Measurements from ENCODE around the gene TNFRSF19. TPM values are rescaled to one million over a fixed set of nuclear protein-coding genes. Genes with fewer than 3 reads are reported as not detected.

The TNFRSF19 gene
- total and polyA plus RNA-seq, 2 of the 13 experiments (the other 11 are each of a cell fraction or from before 2014, with no cell fraction given): 75.3 to 77.7 TPM

GRCh38 chr13:23629566-23630272 is 59.5 kb downstream of the TNFRSF19 start (continued):
- TF ChIP-seq ZNF639 (CRISPR knock-in tag; conservative IDR thresholded peaks at IDR 0.05): no peak
- TF ChIP-seq ZNF672 (CRISPR knock-in tag; IDR thresholded peaks at IDR 0.05): no peak
- TF ChIP-seq ZBTB42 (CRISPR knock-in tag; IDR thresholded peaks at IDR 0.05): no peak
- TF ChIP-seq HES4 (CRISPR knock-in tag; IDR thresholded peaks at IDR 0.05; ENCODE audit: borderline replicate concordance): no peak
- no peak for TF ChIP-seq SP140L (CRISPR knock-in tag; IDR thresholded peaks at IDR 0.05; ENCODE audit: borderline replicate concordance)
- TF ChIP-seq ZNF326 (CRISPR knock-in tag; IDR thresholded peaks at IDR 0.05; ENCODE audit: borderline replicate concordance): no peak
- TF ChIP-seq ZKSCAN8 (CRISPR knock-in tag; IDR thresholded peaks at IDR 0.05; ENCODE audit: borderline replicate concordance): no peak
- no peak for TF ChIP-seq XBP1 (CRISPR knock-in tag; IDR thresholded peaks at IDR 0.05)
- TF ChIP-seq SMYD3 (CRISPR knock-in tag; IDR thresholded peaks at IDR 0.05): no peak
- TF ChIP-seq PLSCR1 (CRISPR knock-in tag; IDR thresholded peaks at IDR 0.05; ENCODE audit: borderline replicate concordance): no peak
- TF ChIP-seq CCDC6 (CRISPR knock-in tag; IDR thresholded peaks at IDR 0.05): no peak
- TF ChIP-seq TCF7L2 (IDR thresholded peaks at IDR 0.05; ENCODE audit: low read depth, low read length): peak; percentile 73
- TF ChIP-seq HIVEP1 (CRISPR knock-in tag; IDR thresholded peaks at IDR 0.05): 0 out of 2 replicates have a peak, but pooled peaks have one; percentile 27
- TF ChIP-seq RARA (CRISPR knock-in tag; IDR thresholded peaks at IDR 0.05): peak; percentile 80
- no peak for TF ChIP-seq REPIN1 (CRISPR knock-in tag; IDR thresholded peaks at IDR 0.05; ENCODE audit: borderline replicate concordance, low read depth)
- peak; percentile 83; the same call in 1 of the 2 replicates for TF ChIP-seq SKIL (CRISPR knock-in tag; IDR thresholded peaks at IDR 0.05; ENCODE audit: borderline replicate concordance)
- no peak for TF ChIP-seq ZNF383 (CRISPR knock-in tag; IDR thresholded peaks at IDR 0.05; ENCODE audit: borderline replicate concordance)
- TF ChIP-seq ASH2L (IDR thresholded peaks at IDR 0.05; ENCODE audit: insufficient read length, low read depth, low read length): peak; percentile 30
- 0 out of 2 replicates have a peak, but pooled peaks have one; percentile 22 for TF ChIP-seq ZNF430 (CRISPR knock-in tag; IDR thresholded peaks at IDR 0.05)
- TF ChIP-seq ZKSCAN5 (CRISPR knock-in tag; IDR thresholded peaks at IDR 0.05): no peak
- TF ChIP-seq POLR2AphosphoS5 (IDR thresholded peaks at IDR 0.05; ENCODE audit: low read depth, low read length): no peak
- TF ChIP-seq MBD4 (IDR thresholded peaks at IDR 0.05; ENCODE audit: borderline replicate concordance, low read length): no peak
- no peak for TF ChIP-seq ZNF552 (CRISPR knock-in tag; IDR thresholded peaks at IDR 0.05; ENCODE audit: borderline replicate concordance)
- TF ChIP-seq CREBL2 (CRISPR knock-in tag; IDR thresholded peaks at IDR 0.05; ENCODE audit: borderline replicate concordance): no peak
- no peak for TF ChIP-seq CBX1 (IDR thresholded peaks at IDR 0.05; ENCODE audit: low read depth)
- no peak for TF ChIP-seq ATF7 (IDR thresholded peaks at IDR 0.05)
- peak; percentile 77; the same call in 1 of the 2 replicates for TF ChIP-seq ATF7 (CRISPR knock-in tag; IDR thresholded peaks at IDR 0.05)
- TF ChIP-seq YY1 (IDR thresholded peaks at IDR 0.05; ENCODE audit: insufficient read depth, insufficient replicate concordance, low read depth, low read length): no peak
